Measurements from ENCODE around the gene SERPINB6. TPM values are rescaled to one million over a fixed set of nuclear protein-coding genes. Genes with fewer than 3 reads are reported as not detected.

SERPINB6 gene
- total RNA-seq, 1 experiment from 2014 or later, result 39.0 TPM

- Histone ChIP-seq H3K79me1 (ENCODE audit: insufficient read depth, low read depth, low read length, poor library complexity, severe bottlenecking) (no peaks in the 10 kb centered on the region), H3K23ac (ENCODE audit: insufficient read length, low read depth, low read length) (no peak overlapping the region), H4K20me1 (ENCODE audit: control insufficient read depth, insufficient read depth, insufficient read length) (no peaks in the 10 kb centered on the region), H2BK12ac (ENCODE audit: insufficient read length, low read depth, low read length) (no peak overlapping the region), H3K4me1 (ENCODE audit: insufficient read depth, low read length) (peaks cover 9% of the 10 kb centered on the region; the same call in 1 of the 2 replicates), H3K23me2 (ENCODE audit: insufficient read length, low read depth, low read length, poor library complexity, severe bottlenecking) (peaks cover 6% of the 10 kb centered on the region), H4K8ac (replicated peaks; ENCODE audit: insufficient read length, low read depth, low read length) (no peak overlapping the region), H3K79me2 (ENCODE audit: insufficient read depth, low read length) (no peaks in the 10 kb centered on the region), H2BK20ac (ENCODE audit: low read depth, low read length, poor library complexity, severe bottlenecking) (no peak overlapping the region), H4K91ac (ENCODE audit: insufficient read length, low read depth, low read length) (no peak overlapping the region), H2AK5ac (ENCODE audit: insufficient read length, low read length) (no peak overlapping the region), H3K18ac (ENCODE audit: insufficient read length, low read depth, low read length) (no peak overlapping the region), H3K9me3 (ENCODE audit: control insufficient read depth, low read depth, low read length) (no peaks in the 10 kb centered on the region), H3T11ph (ENCODE audit: low read length) (no peak overlapping the region), H2BK15ac (ENCODE audit: low read depth, low read length) (no peak overlapping the region), H2BK5ac (ENCODE audit: insufficient read length, low read length) (no peak overlapping the region), H2AFZ (ENCODE audit: low read length) (no peak overlapping the region), H3K4me2 (ENCODE audit: insufficient read depth, insufficient read length, low read length) (no peak overlapping the region), H3K27me3 (ENCODE audit: insufficient read depth, low read length) (no peaks in the 10 kb centered on the region), H3K14ac (ENCODE audit: insufficient read depth, low read length) (no peak overlapping the region), H2BK120ac (ENCODE audit: low read depth, low read length, poor library complexity, severe bottlenecking) (no peak overlapping the region), H3K9ac (ENCODE audit: extremely low read depth, insufficient read length, low read length) (no peak overlapping the region), H3K56ac (ENCODE audit: insufficient read length, low read depth, low read length) (no peak overlapping the region), H3K4ac (ENCODE audit: low read depth, low read length) (no peak overlapping the region), H3K27ac (ENCODE audit: insufficient read length, low read depth, low read length) (no peak overlapping the region), H4K5ac (ENCODE audit: insufficient read length, low read depth, low read length) (no peak overlapping the region)
- no peak for DNase-seq
- peaks cover 31 to 41% of the 10 kb centered on the region in 2 experiments for H3K4me1 Mint-ChIP-seq
- no CpG with 5 or more reads among the region's 5 CpGs for WGBS (ENCODE audit: extremely low coverage, insufficient read length, low lambda C conversion rate)
- H3K27ac Mint-ChIP-seq, result no peak overlapping the region
- H3K27me3 Mint-ChIP-seq (ENCODE audit: low read depth), result peaks cover 5% of the 10 kb centered on the region; the same call in 1 of the 2 replicates
- H3K36me3 Mint-ChIP-seq (ENCODE audit: insufficient read depth in 1 of 3, low read depth in 3 of 3), result no peaks in the 10 kb centered on the region
- TF ChIP-seq CTCF (conservative IDR thresholded peaks at IDR 0.05), result no peak
- H3K9me3 Mint-ChIP-seq, result peaks cover 0 to 4% of the 10 kb centered on the region in 2 experiments; a peak in 2 of 5 replicates
- no peak overlapping the region for H3K4me3 Mint-ChIP-seq
Measured at GRCh38 chr6:2976060-2976459, 4.7 kb upstream of the SERPINB6 start.

Measured in H9 (cell line).